SU-DHL-6 (cell line): ENCODE measurements around the gene KLHDC3.
A peak's percentile ranks its signal among the peaks of the same experiment; 100 is the strongest.

Source experiments
- H2AFZ ChIP-seq: fragments of 200-600 bp; sonication (generic); 2 replicates; pipeline ENCODE4 v1.6.1; 2014; ENCODE audit warnings: low read depth, mild to moderate bottlenecking, moderate library complexity, mixed read lengths, antibody characterized with exemption, low read length; ENCODE audit not compliant: severe bottlenecking
- H3F3A ChIP-seq: fragments of 200-600 bp; shearing (Covaris generic); 2 replicates; pipeline ENCODE4 v1.6.0; 2016; ENCODE audit warnings: antibody characterized with exemption, mild to moderate bottlenecking; ENCODE audit not compliant: insufficient read depth
- H3K27ac ChIP-seq: fragments of 200-600 bp; sonication (generic); 2 replicates; pipeline ENCODE4 v1.5.1; 2016; ENCODE audit warnings: low read depth, mild to moderate bottlenecking, low read length, moderate library complexity, mixed read lengths
- H3K27me3 ChIP-seq: fragments of 200-600 bp; sonication (generic), shearing (Covaris generic); 2 replicates; pipeline ENCODE4 v1.6.0; 2014; ENCODE audit warnings: mild to moderate bottlenecking, low read length
- H3K36me3 ChIP-seq: fragments of 200-600 bp; sonication (generic); 2 replicates; pipeline ENCODE4 v1.6.1; 2014; ENCODE audit warnings: mild to moderate bottlenecking, low read length, mixed read lengths
- H3K4me2 ChIP-seq: fragments of 300-600, 200-600 bp; shearing (Covaris generic), sonication (generic); 2 replicates; pipeline ENCODE4 v1.6.0; 2014; ENCODE audit warnings: low read length, low read depth, mild to moderate bottlenecking; ENCODE audit not compliant: poor library complexity, severe bottlenecking
- H3K4me3 ChIP-seq: fragments of 200-600 bp; sonication (generic); 2 replicates; pipeline ENCODE4 v1.5.1; 2014; ENCODE audit warnings: antibody characterized with exemption, low read length, mild to moderate bottlenecking, mixed read lengths; ENCODE audit not compliant: insufficient read depth, poor library complexity, severe bottlenecking
- H3K79me2 ChIP-seq: fragments of 200-600 bp; sonication (generic); 2 replicates; pipeline ENCODE4 v1.6.1; 2014; ENCODE audit warnings: mild to moderate bottlenecking, low read length, moderate library complexity; ENCODE audit not compliant: insufficient read depth
- H3K9ac ChIP-seq: fragments of 200-600 bp; sonication (generic); 2 replicates; pipeline ENCODE4 v1.7.0; 2014; ENCODE audit warnings: mild to moderate bottlenecking, low read length
- H3K9me2 ChIP-seq: fragments of 200-600 bp; sonication (generic); replicated peaks from 2 replicates; pipeline ENCODE4 v1.6.1; 2014; ENCODE audit warnings: low read length; ENCODE audit not compliant: insufficient read depth
- H3K9me3 ChIP-seq: fragments of 200-600 bp; sonication (generic); 2 replicates; pipeline ENCODE4 v1.6.1; 2014; ENCODE audit warnings: low read length, mixed read lengths; ENCODE audit not compliant: insufficient read depth
- H4K20me1 ChIP-seq: fragments of 200-600 bp; sonication (generic); 2 replicates; pipeline ENCODE4 v1.6.1; 2014; ENCODE audit warnings: low read depth, mild to moderate bottlenecking, antibody characterized with exemption, low read length, moderate library complexity, mixed read lengths
- EZH2phosphoT487 ChIP-seq: fragments of 200-600 bp; sonication (generic), shearing (Covaris generic); conservative IDR thresholded peaks from 2 replicates; pipeline ENCODE4 v1.6.1; 2018; ENCODE audit warnings: mild to moderate bottlenecking, antibody characterized with exemption, low read length, moderate library complexity, mixed read lengths
- TF ChIP-seq, protein P1 (sequence below): fragments of 200-600 bp; sonication (generic); IDR thresholded peaks from one replicate; pipeline ENCODE4 v1.5.1; 2017; ENCODE audit warnings: antibody characterized with exemption, mild to moderate bottlenecking, low read length, moderate library complexity; ENCODE audit not compliant: insufficient read depth, poor library complexity, severe bottlenecking

KLHDC3 gene

DNA sequence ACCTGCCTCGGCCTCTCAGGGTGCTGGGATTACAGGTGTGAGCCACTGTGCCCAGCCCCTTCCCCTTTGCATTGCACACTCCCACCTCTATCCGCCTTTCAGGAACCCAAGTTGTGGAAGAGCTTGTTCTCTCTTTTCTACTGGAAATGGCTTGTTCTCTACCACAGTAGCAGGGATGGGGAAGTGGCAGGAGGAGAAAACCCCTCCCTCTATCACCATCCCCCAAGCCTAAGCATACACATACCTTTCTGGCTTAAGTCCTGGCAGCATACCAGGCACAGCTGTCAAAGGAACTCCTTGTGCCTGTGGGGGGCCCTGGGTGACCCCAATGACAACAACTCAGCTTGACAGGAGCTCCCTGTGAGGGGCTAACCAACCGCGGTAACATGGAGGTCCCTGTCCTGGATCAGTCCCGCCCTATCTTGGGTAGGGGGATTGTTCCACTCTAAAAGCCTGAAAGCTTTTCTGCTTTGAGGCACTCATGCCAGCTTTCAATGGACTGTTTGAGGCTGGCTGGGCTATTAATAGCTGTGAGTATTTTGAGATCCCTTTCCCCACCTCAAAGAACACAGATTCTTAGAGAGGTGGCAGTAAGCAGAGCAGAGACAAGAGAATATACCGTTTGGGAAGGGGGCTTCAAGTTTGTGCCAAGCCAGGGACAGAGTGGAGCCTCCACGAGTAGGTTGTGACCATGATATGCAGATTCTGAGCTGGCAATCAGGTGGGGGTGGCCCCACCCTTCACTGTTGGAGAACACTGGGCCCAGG lies 2.3 kb downstream of the KLHDC3 start:
- Histone ChIP-seq H3K9ac (no peak overlapping the region; the same call in 1 of the 2 replicates), H3K27me3 (no peaks in the 10 kb centered on the region), H3F3A (peaks cover 14% of the 10 kb centered on the region), H3K9me2 (no peaks in the 10 kb centered on the region), H2AFZ (no peak overlapping the region), H3K36me3 (no peaks in the 10 kb centered on the region; the same call in 1 of the 2 replicates), H3K79me2 (peaks cover 44% of the 10 kb centered on the region), H4K20me1 (no peaks in the 10 kb centered on the region), H3K9me3 (no peaks in the 10 kb centered on the region), H3K27ac (no peak overlapping the region), H3K4me2 (no peak overlapping the region), H3K4me3 (no peak overlapping the region)
- TF ChIP-seq, protein P1, sequence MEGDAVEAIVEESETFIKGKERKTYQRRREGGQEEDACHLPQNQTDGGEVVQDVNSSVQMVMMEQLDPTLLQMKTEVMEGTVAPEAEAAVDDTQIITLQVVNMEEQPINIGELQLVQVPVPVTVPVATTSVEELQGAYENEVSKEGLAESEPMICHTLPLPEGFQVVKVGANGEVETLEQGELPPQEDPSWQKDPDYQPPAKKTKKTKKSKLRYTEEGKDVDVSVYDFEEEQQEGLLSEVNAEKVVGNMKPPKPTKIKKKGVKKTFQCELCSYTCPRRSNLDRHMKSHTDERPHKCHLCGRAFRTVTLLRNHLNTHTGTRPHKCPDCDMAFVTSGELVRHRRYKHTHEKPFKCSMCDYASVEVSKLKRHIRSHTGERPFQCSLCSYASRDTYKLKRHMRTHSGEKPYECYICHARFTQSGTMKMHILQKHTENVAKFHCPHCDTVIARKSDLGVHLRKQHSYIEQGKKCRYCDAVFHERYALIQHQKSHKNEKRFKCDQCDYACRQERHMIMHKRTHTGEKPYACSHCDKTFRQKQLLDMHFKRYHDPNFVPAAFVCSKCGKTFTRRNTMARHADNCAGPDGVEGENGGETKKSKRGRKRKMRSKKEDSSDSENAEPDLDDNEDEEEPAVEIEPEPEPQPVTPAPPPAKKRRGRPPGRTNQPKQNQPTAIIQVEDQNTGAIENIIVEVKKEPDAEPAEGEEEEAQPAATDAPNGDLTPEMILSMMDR = no peak
- TF ChIP-seq EZH2phosphoT487 = no peak

GRCh38 chr6:43016943-43017334 lies 2.9 kb downstream of the KLHDC3 start:
- H3K79me2 ChIP-seq = peaks cover 48% of the 10 kb centered on the region
- no peaks in the 10 kb centered on the region for H3K27me3 ChIP-seq
- H3K4me2 ChIP-seq = no peak overlapping the region
- H3K9ac ChIP-seq = no peak overlapping the region
- H3K36me3 ChIP-seq = no peaks in the 10 kb centered on the region; the same call in 1 of the 2 replicates
- no peaks in the 10 kb centered on the region for H4K20me1 ChIP-seq
- H3K4me3 ChIP-seq = no peak overlapping the region
- H3F3A ChIP-seq = peaks cover 19% of the 10 kb centered on the region
- no peaks in the 10 kb centered on the region for H3K9me3 ChIP-seq
- H3K27ac ChIP-seq = no peak overlapping the region
- no peaks in the 10 kb centered on the region for H3K9me2 ChIP-seq
- no peak for TF ChIP-seq EZH2phosphoT487
- TF ChIP-seq, protein P1 = no peak
- H2AFZ ChIP-seq = no peak overlapping the region

DNA sequence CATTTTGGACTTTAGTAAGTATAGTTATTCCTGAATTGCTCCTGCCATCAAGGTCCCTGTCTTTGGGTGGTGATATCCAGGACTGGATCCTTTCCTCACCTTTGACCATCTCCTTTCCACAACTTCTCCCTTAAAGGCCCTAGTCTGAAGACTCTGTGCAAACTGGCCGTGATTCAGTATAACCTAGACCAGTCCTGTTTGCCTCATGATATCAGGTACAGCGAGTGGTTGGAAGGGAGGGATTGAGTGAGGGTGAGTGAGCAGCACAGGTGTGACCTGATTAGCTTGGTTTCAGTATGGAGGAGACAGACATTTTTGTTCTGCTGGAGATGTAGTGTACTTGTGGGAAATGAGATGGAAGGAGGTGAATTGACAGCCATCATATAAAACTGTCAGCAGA lies 5.1 kb downstream of the KLHDC3 start:
- H3K9me2 ChIP-seq = no peaks in the 10 kb centered on the region
- no peak overlapping the region for H2AFZ ChIP-seq
- peaks cover 54% of the 10 kb centered on the region for H3K79me2 ChIP-seq
- no peak overlapping the region for H3K27ac ChIP-seq
- peaks cover 19% of the 10 kb centered on the region for H3F3A ChIP-seq
- H3K9me3 ChIP-seq = no peaks in the 10 kb centered on the region
- peaks cover 2% of the 10 kb centered on the region; the same call in 1 of the 2 replicates for H3K36me3 ChIP-seq
- H3K9ac ChIP-seq = no peak overlapping the region
- H4K20me1 ChIP-seq = no peaks in the 10 kb centered on the region
- H3K27me3 ChIP-seq = no peaks in the 10 kb centered on the region
- no peak overlapping the region for H3K4me3 ChIP-seq
- TF ChIP-seq EZH2phosphoT487 = no peak
- no peak overlapping the region for H3K4me2 ChIP-seq

- Histone ChIP-seq H4K20me1 (no peaks in the 10 kb centered on the region), H3F3A (peaks cover 19% of the 10 kb centered on the region), H2AFZ (no peak overlapping the region), H3K27me3 (no peaks in the 10 kb centered on the region), H3K4me2 (no peak overlapping the region), H3K9me3 (no peaks in the 10 kb centered on the region), H3K9me2 (no peaks in the 10 kb centered on the region), H3K36me3 (peaks cover 8% of the 10 kb centered on the region; the same call in 1 of the 2 replicates), H3K27ac (no peak overlapping the region), H3K79me2 (peaks cover 53% of the 10 kb centered on the region), H3K4me3 (no peak overlapping the region), H3K9ac (0 out of 2 replicates have a peak overlapping the region, but pooled peaks have one; percentile 91)
- TF ChIP-seq, protein P1 = no peak
- TF ChIP-seq EZH2phosphoT487 = no peak
Observed at GRCh38 chr6:43020052-43020705, 6.1 kb downstream of the KLHDC3 start.
